CD4-positive, alpha-beta T cell treated with Interleukin-4 for 1 hour (primary cell): Measurements from ENCODE around the gene NEMP1.
A peak's percentile ranks its signal among the peaks of the same experiment; 100 is the strongest.
"Not testable (repeated sequence)": the region's sequence is repeated elsewhere in the genome, so short reads cannot be mapped to it uniquely, and the experiment has no call there.

ENCODE experiments used
- DNase-seq, 2 donors: peaks; one replicate each; pipeline ENCODE4 v3.0.0-alpha.2; 2020 to 2022

Gene NEMP1

GRCh38 chr12:57090924-57091637 is 12.5 kb upstream of the NEMP1 start:
- no peak for DNase-seq

DNA sequence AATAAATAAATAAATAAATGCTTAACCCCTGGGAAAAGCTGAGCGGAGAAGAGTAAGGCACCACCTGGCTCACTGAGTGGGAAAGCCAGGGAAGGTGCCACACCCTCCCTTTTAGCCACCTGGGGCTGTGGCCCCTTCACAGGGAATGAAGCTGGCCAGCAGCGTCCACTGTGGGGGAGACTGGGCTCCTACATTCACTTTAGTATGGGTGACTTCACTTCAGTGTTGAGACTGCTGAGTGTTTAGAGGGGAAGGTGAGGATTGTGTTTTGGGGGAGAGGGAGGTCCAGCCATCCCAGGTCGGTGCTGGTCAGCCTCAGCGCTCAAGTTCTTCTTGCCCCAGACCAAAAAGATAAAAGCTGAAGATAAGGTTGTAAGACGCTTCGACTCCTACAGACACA is 11.9 kb upstream of the NEMP1 start:
- DNase-seq, result no peak

DNA sequence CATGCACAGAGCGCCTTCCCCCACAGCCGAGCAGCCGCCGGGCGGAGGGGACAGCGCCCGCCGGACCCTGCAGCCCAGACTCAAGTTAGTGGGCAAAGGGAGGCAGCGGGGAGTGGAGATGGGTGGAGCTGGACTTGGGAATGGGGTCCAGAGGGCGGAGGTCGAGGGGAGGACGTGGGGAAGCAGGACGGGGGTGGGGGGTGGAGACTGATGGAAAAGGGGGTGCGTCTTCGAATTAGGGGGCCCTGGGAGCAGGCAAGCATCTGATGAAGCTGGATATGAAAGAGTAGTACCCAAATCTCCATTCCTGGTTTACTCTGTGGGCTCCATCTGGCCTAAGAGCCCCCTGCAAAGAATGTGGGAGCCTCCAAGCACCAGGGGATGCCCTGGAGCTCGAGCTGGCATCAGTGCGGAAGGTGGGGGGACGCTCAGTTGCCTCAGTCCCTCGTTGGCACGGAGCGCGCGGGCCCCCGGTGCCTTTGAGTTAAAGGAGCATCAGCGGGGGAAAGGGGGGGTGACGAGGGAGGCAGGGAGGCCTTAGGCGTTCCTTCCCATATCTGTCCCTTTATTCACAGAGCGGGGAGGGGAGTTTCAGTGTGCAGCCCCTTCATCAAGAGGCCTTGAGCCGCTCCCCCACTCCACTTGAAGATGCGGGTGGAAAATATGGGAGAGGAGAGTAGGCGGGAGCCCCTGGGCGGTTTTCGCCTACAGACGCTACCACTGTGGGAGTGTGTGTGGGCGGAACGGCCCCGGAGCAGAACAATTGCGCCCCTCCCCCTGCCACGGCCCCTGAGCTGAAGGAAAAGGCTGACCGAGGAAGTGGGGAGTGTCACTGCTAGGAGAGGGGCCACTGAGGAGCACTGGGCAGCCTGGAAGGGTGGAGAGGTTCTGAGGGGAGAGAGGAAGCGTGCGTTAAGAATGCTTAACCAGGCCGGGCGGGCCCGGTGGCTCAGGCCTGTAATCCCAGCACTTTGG is 11.0 kb upstream of the NEMP1 start:
- DNase-seq, result peak; percentile 35 to 47

DNA sequence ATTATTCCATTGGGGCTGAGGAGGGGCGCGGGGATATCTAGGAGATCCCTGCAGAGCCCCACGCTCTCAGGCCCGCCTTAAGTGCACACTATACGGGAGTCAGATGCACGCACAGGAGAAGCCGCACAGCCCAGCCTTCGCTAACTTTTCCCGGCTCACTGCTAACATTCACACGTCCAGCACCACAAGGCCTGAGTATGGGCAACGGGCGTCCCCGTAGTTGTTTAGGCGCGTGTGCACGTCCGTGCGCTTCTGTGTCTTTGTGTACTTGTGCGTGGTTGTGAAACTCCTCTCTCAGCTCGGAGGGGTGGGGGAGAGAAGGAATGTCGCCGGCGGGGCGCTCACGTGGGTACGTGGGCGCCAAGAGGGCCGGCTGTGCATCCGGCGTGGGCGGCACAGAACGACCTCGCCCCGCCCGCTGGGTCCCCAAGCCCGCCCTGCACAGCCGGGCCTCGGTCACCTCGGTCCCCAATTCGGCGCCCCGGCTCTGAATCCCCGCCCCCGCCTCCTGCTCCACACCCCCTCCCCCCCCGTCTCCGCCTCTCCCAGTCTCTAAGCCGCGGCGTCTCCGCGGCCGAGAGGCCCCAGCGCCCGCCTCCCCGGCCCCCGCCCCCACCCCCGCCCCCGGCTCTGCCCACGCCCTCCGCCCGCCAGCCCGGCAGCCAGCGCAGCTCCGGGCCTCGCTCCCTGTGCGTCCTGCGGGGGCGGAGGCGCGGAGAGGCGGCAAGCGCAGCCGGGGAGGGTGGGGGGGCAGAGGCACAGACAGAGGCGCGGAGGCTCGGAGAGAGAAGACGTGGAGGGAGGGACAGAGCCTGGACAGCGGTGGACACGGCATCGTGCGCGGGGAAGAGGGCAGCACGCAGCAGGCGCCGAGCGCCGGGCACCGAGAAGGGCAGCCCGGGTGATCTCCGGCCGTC is 10.0 kb upstream of the NEMP1 start, which contains the start of gene NAB2:
TSS of gene NAB2 (plus strand) at position 761 of the 917 bp plus-strand sequence. CDS start 158 bp downstream, outside the sequence.
- peak; percentile 95 to 96 for DNase-seq

GRCh38 chr12:57087691-57088353 is 9.2 kb upstream of the NEMP1 start:
- DNase-seq, result peak; percentile 79 to 80

DNA sequence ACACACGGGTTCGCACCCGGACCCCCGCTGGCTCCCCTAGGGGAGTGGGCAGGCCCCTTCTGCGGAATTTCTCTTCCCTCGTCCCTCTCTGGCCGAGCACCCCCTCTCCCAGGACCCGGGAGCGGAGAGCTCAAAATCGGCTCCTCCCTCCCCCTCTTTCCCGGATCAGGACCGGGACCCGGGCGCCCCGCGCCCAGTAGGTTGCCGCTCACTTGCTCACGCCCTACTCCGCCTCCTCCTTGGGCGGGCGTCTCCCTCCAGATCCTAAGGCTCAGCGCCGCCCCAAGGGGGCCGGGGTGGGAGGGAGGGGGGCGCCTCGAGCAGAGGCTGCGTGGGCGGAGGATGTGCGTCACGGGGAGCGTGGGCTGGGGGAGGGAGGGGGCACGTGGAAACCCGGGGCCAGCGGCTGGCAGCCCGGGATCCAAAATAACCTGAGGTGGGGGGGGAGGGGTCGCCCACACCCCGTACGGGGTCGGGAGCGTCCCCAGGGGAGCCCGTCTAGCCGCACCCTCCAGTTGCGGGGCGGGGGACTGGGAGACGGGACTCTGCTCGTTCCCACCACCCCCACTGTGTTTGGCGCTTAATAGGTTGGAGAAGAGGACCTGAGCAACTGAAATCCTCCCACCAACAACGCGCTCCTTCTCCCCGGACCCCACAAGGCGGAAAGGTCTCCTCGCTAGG is 8.6 kb upstream of the NEMP1 start:
- peak; percentile 92 for DNase-seq

DNA sequence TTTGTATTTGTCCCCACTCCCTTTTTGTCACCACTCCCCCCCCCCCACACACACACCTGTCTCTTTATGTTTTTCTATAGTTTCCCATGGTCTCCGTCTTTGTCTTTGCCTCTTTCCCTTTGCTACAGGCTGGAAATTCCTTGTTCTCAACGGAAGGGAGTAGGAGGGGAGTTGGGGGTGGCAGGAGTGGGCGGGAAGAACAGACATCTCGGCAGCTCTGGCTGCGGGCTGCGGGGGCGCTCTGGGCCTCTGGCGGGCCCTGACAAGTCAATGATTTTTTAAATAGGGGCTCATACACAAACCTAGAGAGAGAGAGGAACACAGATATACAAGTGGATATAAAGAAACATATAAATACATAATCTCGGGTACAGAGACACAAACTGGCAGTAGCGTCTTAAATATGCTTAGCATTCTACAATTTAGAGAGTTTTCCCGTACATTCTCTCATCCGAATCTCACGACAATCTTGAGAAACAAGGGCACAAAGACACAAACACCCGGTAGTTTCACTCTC is 8.0 kb upstream of the NEMP1 start:
- DNase-seq, result peak; percentile 59 to 61

DNA sequence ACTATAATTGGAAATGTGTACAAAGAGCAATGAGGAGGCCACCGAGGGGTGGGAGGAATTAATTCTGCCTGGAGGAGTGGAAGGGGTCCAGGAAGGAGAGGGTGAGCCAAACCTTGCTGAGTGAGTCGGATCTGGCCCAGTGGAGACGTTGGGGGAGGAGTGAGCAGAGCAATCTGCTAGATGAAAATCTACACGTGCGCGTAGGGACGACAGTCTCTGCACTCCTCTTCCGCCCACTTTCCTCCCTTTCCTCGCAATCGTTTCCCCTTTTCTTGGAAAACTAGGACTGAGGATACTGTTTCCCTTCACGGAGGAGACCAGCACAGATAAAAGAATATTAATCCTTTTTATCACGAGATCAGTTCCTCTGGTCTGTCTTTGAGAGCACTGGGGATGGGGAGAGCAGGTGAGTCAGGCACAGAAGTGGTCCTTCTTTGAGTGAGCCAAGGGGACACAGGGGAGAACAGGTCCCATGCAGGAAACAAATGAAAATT is 7.5 kb upstream of the NEMP1 start:
- DNase-seq, result no peak

DNA sequence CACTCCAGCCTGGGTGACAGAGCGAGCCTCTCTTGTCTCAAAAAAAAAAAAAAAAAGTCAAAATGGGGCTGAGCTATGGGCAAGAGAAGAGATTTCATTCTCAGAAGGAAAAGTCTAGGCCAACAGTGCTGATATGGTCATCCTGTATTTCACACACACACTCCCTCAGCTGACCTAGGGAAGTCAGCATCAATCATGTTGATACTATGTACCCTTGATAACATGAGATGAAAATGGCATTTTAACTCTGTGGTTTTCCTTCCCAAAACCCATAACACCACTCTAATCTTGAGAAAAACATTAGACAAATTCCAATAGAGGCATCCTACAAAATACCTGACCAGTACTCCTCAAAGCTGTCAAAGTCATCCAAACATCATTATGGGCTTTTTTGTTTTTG is 2.3 kb upstream of the NEMP1 start:
- no peak for DNase-seq

- no peak for DNase-seq
Measured at GRCh38 chr12:57079821-57080220, 1.2 kb upstream of the NEMP1 start.

- DNase-seq, result not testable (repeated sequence)
Measured at GRCh38 chr12:57073566-57074450, 4.8 kb downstream of the NEMP1 start.

DNA sequence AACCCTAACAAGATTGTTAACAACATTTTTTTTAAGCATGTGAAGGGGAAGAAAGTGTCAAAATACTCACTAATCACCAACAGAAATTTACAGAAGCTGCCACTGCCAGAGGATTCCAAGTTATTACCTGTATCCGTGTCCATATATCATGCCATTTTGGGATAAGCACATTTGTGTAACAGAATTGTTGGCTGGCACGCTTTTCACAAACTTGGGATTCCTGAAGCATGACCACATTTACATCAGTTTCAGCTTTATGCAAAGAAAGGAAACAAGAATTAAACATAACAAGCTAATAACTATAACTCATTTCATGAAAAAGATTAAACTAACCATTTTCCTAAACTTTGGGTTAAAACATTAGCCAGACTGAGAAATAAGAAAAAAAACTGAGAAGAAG is 5.9 kb downstream of the NEMP1 start:
- no peak for DNase-seq

- peak; percentile 82 to 86 for DNase-seq
Measured at GRCh38 chr12:57069523-57069922, 9.1 kb downstream of the NEMP1 start.

DNA sequence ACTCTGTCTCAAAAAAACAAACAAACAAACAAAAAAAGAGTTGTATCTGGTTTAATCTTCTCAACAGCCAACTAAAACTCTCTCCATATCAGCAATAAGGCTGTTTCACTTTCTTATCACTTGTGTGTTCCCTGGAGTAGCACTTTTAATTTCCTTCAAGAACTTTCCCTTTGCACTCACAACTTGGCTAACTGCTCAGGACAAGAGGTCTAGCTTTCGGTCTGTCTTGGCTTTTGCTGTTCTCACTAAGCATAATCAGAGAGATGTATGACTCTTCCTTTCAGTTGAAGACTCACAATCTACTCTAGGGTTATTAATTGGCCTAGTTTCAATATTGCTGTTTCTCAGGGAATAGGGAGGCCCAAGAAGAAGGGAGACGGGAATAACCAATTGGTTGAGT is 12.3 kb downstream of the NEMP1 start:
- DNase-seq, result no peak

DNA sequence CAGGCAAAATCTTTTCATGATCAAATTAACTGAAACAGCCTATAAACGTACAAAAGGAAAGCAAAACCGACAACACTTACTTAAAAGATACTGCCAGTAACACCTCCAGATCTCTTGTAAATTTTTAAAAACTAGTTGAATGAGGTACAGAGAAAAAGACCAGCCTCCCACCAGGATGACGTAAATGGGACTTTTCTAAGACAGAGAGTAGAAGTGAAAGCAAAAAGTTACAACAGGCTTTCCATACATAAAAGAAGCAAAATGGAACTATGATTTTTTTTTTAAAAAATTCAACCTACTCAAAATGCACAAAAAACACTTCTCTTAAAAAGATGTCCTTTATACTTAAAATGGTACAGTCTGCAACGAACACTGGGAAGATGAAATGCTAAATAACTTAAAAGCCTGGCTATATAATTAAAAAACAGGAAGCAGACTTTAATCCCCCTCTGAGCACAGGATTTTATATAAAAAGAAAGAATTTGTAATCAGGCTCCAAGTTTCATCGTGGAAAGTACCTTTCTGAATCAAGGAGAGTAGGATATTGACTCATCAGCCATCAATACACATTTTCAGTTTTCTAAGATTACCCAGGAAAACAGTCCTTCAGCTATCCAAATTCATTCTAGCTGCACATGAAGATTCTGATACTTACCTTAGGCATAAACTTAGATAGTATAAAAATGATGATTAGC is 14.5 kb downstream of the NEMP1 start:
- DNase-seq, result peak; percentile 69 to 90

GRCh38 chr12:57058454-57058853 is 20.1 kb downstream of the NEMP1 start:
- no peak for DNase-seq

- DNase-seq, result no peak
Measured at GRCh38 chr12:57057067-57057751, 21.4 kb downstream of the NEMP1 start.

DNA sequence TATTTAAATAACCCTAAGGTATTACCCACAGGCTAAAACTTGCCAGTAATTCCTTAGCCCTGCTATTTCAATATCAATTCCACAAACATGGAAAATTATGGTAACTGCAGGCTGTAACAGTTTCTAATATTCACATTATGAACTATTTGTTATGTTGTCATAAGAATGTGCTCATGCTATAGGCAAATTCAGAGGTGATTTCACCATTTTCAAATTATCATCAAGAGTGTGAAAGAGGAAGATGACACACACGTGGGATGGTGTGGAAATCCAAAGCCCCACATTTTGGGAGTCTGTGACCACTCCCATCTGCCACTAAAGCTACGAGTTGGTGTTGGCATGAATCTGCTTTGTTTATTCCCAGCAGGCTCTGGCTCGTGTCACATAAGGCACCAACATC is 22.8 kb downstream of the NEMP1 start:
- DNase-seq, result peak in 1 of 2 donors; percentile 42

DNA sequence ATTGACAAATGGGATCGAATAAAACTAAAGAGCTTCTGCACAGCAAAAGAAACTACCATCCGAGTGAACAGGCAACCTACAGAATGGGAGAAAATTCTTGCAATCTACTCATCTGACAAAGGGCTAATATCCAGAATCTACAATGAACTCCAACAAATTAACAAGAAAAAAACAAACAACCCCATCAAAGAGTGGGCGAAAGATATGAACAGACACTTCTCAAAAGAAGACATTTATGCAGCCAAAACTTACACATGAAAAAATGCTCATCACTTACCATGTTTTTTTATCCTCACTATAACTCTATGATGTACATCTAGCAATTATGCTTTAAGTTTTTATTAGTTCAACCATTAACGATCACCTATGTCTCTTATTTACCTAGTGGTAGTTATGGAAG is 24.7 kb downstream of the NEMP1 start:
- not testable (repeated sequence) for DNase-seq
